NB4 (cell line): ENCODE data around the gene CLEC10A.

Experiments used
- DNase-seq: peaks from one replicate; pipeline ENCODE4 v3.0.0; 2010; ENCODE audit warnings: low read depth
- H3K4me3 ChIP-seq: one replicate; pipeline ENCODE4 v1.5.1; 2011; ENCODE audit warnings: mild to moderate bottlenecking, low read depth, low read length, moderate library complexity
- CTCF ChIP-seq: IDR thresholded peaks from one replicate; pipeline ENCODE4 v1.5.1; 2012; ENCODE audit warnings: low read depth, low read length
- MAX ChIP-seq: IDR thresholded peaks from 2 replicates; pipeline ENCODE4 v1.6.1; 2011; ENCODE audit warnings: low read depth, low read length
- MYC ChIP-seq: IDR thresholded peaks from 2 replicates; pipeline ENCODE4 v1.6.1; 2011; ENCODE audit warnings: low read depth, low read length
- POLR2A ChIP-seq: IDR thresholded peaks from 2 replicates; pipeline ENCODE4 v1.6.1; 2011; ENCODE audit warnings: mild to moderate bottlenecking; ENCODE audit not compliant: insufficient read length; ENCODE audit errors: extremely low read depth

CLEC10A gene

GRCh38 chr17:7113273-7114071, 33.4 kb upstream of the CLEC10A start:
- DNase-seq = peak; percentile 57
- peak overlapping the region; percentile 35 for H3K4me3 ChIP-seq
- TF ChIP-seq MYC = no peak

GRCh38 chr17:7112510-7113108, 32.6 kb upstream of the CLEC10A start:
- no peak overlapping the region for H3K4me3 ChIP-seq
- TF ChIP-seq MYC = no peak
- no peak for TF ChIP-seq POLR2A
- TF ChIP-seq MAX = no peak
- TF ChIP-seq CTCF = no peak
- no peak for DNase-seq

- peak; percentile 34 for DNase-seq
- H3K4me3 ChIP-seq = no peak overlapping the region
- no peak for TF ChIP-seq MAX
- no peak for TF ChIP-seq CTCF
- TF ChIP-seq POLR2A = no peak
- TF ChIP-seq MYC = no peak
These were observed 31.9 kb upstream of the CLEC10A start for GRCh38 chr17:7111784-7112509.

- no peak for DNase-seq
- H3K4me3 ChIP-seq = no peak overlapping the region
- no peak for TF ChIP-seq POLR2A
- no peak for TF ChIP-seq MAX
- TF ChIP-seq CTCF = no peak
- no peak for TF ChIP-seq MYC
These were observed 30.7 kb upstream of the CLEC10A start for GRCh38 chr17:7110617-7111306.

GRCh38 chr17:7109461-7110322, 29.6 kb upstream of the CLEC10A start:
- H3K4me3 ChIP-seq = no peak overlapping the region
- TF ChIP-seq CTCF (no peak), MAX (no peak), MYC (no peak), POLR2A (no peak)
- DNase-seq = peak; percentile 45
